SK-N-SH treated with all-trans-retinoic acid at 6 μM for 48 hours (cell line): Measurements from ENCODE around the gene PLSCR4.

Experiments
- ARNTL ChIP-seq: fragments of 450-650 bp; formaldehyde crosslinking; IDR thresholded peaks from 2 replicates; pipeline ENCODE4 v1.5.0; 2020; ENCODE audit warnings: low read depth, mild to moderate bottlenecking, moderate library complexity, borderline replicate concordance
- TOX ChIP-seq: fragments of 250-450 bp; sonication (Bioruptor Pico); IDR thresholded peaks from 2 replicates; pipeline ENCODE4 v1.8.0; 2021; ENCODE audit warnings: mild to moderate bottlenecking, moderate library complexity, borderline replicate concordance

GRCh38 chr3:146148468-146148931, 102.4 kb downstream of the PLSCR4 start:
- no peak for TF ChIP-seq TOX (CRISPR knock-in tag)
- no peak for TF ChIP-seq ARNTL (CRISPR knock-in tag)
